HCT116 (cell line): ENCODE measurements around the gene FOXO6.

Experiments
- CBX3 ChIP-seq: IDR thresholded peaks from 2 replicates; pipeline ENCODE4 v1.6.1; 2012; ENCODE audit warnings: low read depth
- CTCF ChIP-seq, 3 experiments: fragments of 200-600 bp in 1 of 3; sonication (generic) in 1 of 3; IDR thresholded peaks in 2 of 3; conservative IDR thresholded peaks in 1 of 3; 2 replicates each; pipeline ENCODE4 v1.5.1; 2012 to 2017; ENCODE audit warnings: low read depth in 2 of 3, low read length in 2 of 3, antibody characterized with exemption in 1 of 3, borderline replicate concordance in 1 of 3, control low read depth in 1 of 3, mild to moderate bottlenecking in 1 of 3, mixed read lengths in 1 of 3, mixed run types in 1 of 3, moderate library complexity in 1 of 3; ENCODE audit not compliant: insufficient read depth in 1 of 3
- EGR1 ChIP-seq: IDR thresholded peaks from 2 replicates; pipeline ENCODE4 v1.6.1; 2012; ENCODE audit warnings: low read depth
- ELF1 ChIP-seq: IDR thresholded peaks from 2 replicates; pipeline ENCODE4 v1.6.1; 2012; ENCODE audit warnings: low read depth, borderline replicate concordance
- EZH2 ChIP-seq: fragments of 200-600 bp; sonication (generic); IDR thresholded peaks from 2 replicates; pipeline ENCODE4 v1.6.1; 2017; ENCODE audit warnings: antibody characterized with exemption, mixed run types
- EZH2phosphoT487 ChIP-seq: fragments of 200-600 bp; IDR thresholded peaks from 2 replicates; pipeline ENCODE4 v1.6.1; 2018; ENCODE audit warnings: antibody characterized with exemption, borderline replicate concordance
- JUND ChIP-seq: IDR thresholded peaks from 2 replicates; pipeline ENCODE4 v1.6.1; 2012
- POLR2A ChIP-seq: IDR thresholded peaks from 2 replicates; pipeline ENCODE4 v1.7.0; 2011; ENCODE audit warnings: borderline replicate concordance; ENCODE audit not compliant: insufficient read depth, insufficient read length; ENCODE audit errors: extremely low read depth

DNA sequence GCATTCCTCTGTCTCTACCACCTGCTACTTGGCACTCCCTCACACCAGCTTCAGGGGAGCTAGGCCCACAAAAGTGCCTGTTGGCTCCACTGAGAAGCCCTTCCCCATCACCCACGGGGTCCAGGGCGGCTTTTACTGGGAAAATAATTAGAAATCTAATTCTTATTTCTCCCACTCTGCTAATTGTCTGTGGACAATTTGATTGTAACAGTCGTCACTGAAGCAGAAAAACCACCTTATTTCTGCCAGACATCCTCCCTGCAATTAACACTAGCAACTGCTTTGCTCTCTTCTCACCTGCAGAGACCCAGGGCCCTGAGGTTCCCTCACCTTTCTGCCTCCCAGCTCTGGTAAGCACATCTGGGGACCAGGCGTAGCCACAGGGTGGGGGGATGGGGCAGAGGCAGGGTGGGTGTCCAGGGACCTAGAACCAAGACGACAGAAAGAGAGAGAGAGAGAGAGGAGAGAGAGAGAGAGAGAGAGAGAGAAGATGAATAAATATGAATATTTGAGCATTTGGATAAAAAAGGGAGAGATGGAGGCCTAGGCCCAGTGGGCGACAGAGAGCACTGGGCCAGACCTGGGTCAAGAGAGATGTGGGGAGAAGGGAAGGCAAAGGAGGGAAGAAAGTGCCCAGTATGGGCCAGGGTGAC is 32.6 kb downstream of the FOXO6 start:
- no peak for TF ChIP-seq CTCF (IDR thresholded peaks at IDR 0.05 in 2 of 3, conservative IDR thresholded peaks at IDR 0.05 in 1 of 3; ENCODE audit: borderline replicate concordance in 1 of 3, insufficient read depth in 1 of 3, low read depth in 2 of 3, low read length in 2 of 3)
- TF ChIP-seq CBX3: no peak
- no peak for TF ChIP-seq EZH2
- no peak for TF ChIP-seq EGR1
- no peak for TF ChIP-seq POLR2A
- TF ChIP-seq EZH2phosphoT487: no peak
- no peak for TF ChIP-seq JUND
- TF ChIP-seq ELF1: no peak
